Epithelial cell of esophagus (primary cell): ENCODE results near the gene STK31.
"Not testable (repeated sequence)": the region's sequence is repeated elsewhere in the genome, so short reads cannot be mapped to it uniquely, and the experiment has no call there.

Experiments used
- DNase-seq: peaks from one replicate; pipeline ENCODE4 v3.0.0; 2010; ENCODE audit warnings: low read depth
- H3K4me3 ChIP-seq: 2 replicates; pipeline ENCODE4 v1.5.1; 2011; ENCODE audit warnings: mild to moderate bottlenecking, low read length, control low read depth
- TF ChIP-seq, protein P1 (sequence below): IDR thresholded peaks from 2 replicates; pipeline ENCODE4 v1.5.1; 2011; ENCODE audit warnings: low read depth, mild to moderate bottlenecking, low read length, control low read depth, inconsistent platforms; ENCODE audit not compliant: insufficient read depth; ENCODE audit errors: missing control alignments

Gene STK31

DNA sequence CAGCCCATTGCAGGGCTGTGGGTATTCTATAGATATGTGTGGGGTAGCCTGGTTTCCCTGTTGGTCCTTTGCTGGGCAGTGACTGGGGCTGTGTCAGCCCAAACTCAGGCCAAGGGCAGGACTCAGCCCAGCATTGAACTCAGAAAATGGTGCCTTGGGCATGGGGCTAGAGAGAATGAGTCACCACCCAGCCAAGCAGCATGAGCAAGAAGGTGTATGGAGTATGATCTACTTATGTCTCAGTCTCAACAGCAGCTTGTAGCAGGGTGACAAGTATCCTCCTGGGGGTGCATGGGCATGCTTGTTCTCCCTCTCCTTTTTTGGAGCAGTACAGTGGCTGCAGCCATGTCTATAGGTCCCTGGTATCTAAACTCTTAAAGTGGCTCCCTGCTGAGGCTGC lies 32.0 kb downstream of the STK31 start:
- peak; percentile 63 for DNase-seq
- no peak overlapping the region for H3K4me3 ChIP-seq
- TF ChIP-seq, protein P1, sequence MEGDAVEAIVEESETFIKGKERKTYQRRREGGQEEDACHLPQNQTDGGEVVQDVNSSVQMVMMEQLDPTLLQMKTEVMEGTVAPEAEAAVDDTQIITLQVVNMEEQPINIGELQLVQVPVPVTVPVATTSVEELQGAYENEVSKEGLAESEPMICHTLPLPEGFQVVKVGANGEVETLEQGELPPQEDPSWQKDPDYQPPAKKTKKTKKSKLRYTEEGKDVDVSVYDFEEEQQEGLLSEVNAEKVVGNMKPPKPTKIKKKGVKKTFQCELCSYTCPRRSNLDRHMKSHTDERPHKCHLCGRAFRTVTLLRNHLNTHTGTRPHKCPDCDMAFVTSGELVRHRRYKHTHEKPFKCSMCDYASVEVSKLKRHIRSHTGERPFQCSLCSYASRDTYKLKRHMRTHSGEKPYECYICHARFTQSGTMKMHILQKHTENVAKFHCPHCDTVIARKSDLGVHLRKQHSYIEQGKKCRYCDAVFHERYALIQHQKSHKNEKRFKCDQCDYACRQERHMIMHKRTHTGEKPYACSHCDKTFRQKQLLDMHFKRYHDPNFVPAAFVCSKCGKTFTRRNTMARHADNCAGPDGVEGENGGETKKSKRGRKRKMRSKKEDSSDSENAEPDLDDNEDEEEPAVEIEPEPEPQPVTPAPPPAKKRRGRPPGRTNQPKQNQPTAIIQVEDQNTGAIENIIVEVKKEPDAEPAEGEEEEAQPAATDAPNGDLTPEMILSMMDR = no peak

GRCh38 chr7:23743226-23743625 lies 33.2 kb downstream of the STK31 start:
- TF ChIP-seq, protein P1 = no peak
- no peak for DNase-seq
- no peak overlapping the region for H3K4me3 ChIP-seq

- TF ChIP-seq, protein P1 = no peak
- DNase-seq = no peak
- no peak overlapping the region for H3K4me3 ChIP-seq
Measured at GRCh38 chr7:23746629-23747028, 36.6 kb downstream of the STK31 start.

- H3K4me3 ChIP-seq = no peak overlapping the region
- DNase-seq = no peak
- TF ChIP-seq, protein P1 = no peak
Measured at GRCh38 chr7:23751852-23752251, 41.8 kb downstream of the STK31 start.

GRCh38 chr7:23758839-23759238 lies 48.8 kb downstream of the STK31 start:
- H3K4me3 ChIP-seq, DNase-seq: not testable (repeated sequence)

GRCh38 chr7:23759671-23760391 lies 49.8 kb downstream of the STK31 start:
- TF ChIP-seq, protein P1 = no peak
- peak; percentile 86 for DNase-seq
- no peak overlapping the region for H3K4me3 ChIP-seq

DNA sequence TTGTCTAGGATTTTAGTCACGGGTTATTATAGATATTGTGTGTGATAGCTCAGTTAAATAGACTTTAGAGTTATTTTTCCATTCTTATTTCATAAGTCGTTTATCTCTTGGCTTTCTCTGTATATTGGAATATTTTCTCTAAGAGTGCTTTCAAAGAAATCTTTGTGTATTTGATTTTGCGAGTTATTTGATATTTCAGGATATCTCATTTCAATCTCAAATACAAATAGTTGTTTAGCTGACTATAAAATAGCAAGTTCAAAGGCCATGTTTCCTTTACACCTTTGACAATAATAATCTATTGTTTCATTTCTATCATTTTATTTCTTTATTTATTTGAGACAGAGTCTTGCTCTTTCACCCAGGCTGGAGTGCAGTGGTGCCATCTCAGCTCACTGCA lies 55.9 kb downstream of the STK31 start:
- H3K4me3 ChIP-seq = no peak overlapping the region
- TF ChIP-seq, protein P1 = no peak
- no peak for DNase-seq
